PFSK-1 (cell line): Measurements from ENCODE around the gene LSM3.

Experiments used
- FOXP2 ChIP-seq: optimal IDR thresholded peaks from 2 replicates; pipeline ENCODE3; 2011; ENCODE audit warnings: borderline replicate concordance, control low read depth, inconsistent platforms; ENCODE audit not compliant: insufficient read depth; ENCODE audit errors: extremely low read length, extremely low read depth
- POLR2AphosphoS5 ChIP-seq: IDR thresholded peaks from 2 replicates; pipeline ENCODE4 v1.6.1; 2012; ENCODE audit warnings: low read depth, mild to moderate bottlenecking, control low read depth, low read length, moderate library complexity
- SIN3A ChIP-seq: IDR thresholded peaks from 2 replicates; pipeline ENCODE4 v1.6.1; 2012; ENCODE audit warnings: mild to moderate bottlenecking, low read length, moderate library complexity, borderline replicate concordance; ENCODE audit not compliant: insufficient read depth
- TAF1 ChIP-seq: IDR thresholded peaks from 2 replicates; pipeline ENCODE4 v1.6.1; 2012; ENCODE audit warnings: low read length, control low read depth, borderline replicate concordance; ENCODE audit not compliant: insufficient read depth
- TF ChIP-seq, protein P1 (sequence below), 2 experiments: IDR thresholded peaks; 2 replicates each; pipeline versions ENCODE4 v1.6.1 to v1.8.0; 2011 to 2012; ENCODE audit warnings: low read depth in 2 of 2, low read length in 2 of 2, control low read depth in 1 of 2, inconsistent platforms in 1 of 2, mild to moderate bottlenecking in 1 of 2, moderate library complexity in 1 of 2; ENCODE audit not compliant: insufficient read depth in 1 of 2

Gene LSM3

DNA sequence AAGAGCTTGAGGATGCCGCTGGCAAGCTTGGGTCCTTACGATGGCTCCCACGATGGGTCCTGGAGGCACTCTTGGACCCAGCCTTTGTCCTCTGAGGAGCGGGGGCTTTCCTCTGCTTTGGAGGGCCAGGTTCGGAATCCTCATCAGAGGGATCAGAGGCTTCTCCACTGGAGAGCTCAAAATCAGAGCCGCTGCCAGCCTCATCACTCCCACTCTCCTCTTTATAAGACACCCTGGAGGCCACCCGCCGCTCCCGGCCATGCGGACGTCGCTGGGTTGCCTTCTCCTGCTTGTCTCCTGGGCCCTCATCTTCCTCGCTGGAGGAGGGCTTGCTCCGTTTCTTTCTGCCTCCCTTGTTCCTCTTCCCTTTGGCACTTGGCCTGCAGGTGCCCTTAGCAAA is 20.2 kb upstream of the LSM3 start:
- TF ChIP-seq SIN3A, result no peak
- no peak for TF ChIP-seq POLR2AphosphoS5
- no peak for TF ChIP-seq TAF1
- no peak for TF ChIP-seq FOXP2
- TF ChIP-seq, protein P1, sequence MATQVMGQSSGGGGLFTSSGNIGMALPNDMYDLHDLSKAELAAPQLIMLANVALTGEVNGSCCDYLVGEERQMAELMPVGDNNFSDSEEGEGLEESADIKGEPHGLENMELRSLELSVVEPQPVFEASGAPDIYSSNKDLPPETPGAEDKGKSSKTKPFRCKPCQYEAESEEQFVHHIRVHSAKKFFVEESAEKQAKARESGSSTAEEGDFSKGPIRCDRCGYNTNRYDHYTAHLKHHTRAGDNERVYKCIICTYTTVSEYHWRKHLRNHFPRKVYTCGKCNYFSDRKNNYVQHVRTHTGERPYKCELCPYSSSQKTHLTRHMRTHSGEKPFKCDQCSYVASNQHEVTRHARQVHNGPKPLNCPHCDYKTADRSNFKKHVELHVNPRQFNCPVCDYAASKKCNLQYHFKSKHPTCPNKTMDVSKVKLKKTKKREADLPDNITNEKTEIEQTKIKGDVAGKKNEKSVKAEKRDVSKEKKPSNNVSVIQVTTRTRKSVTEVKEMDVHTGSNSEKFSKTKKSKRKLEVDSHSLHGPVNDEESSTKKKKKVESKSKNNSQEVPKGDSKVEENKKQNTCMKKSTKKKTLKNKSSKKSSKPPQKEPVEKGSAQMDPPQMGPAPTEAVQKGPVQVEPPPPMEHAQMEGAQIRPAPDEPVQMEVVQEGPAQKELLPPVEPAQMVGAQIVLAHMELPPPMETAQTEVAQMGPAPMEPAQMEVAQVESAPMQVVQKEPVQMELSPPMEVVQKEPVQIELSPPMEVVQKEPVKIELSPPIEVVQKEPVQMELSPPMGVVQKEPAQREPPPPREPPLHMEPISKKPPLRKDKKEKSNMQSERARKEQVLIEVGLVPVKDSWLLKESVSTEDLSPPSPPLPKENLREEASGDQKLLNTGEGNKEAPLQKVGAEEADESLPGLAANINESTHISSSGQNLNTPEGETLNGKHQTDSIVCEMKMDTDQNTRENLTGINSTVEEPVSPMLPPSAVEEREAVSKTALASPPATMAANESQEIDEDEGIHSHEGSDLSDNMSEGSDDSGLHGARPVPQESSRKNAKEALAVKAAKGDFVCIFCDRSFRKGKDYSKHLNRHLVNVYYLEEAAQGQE (IDR thresholded peaks at IDR 0.05; ENCODE audit: insufficient read depth in 1 of 2, low read depth in 2 of 2, low read length in 2 of 2), result no peak

DNA sequence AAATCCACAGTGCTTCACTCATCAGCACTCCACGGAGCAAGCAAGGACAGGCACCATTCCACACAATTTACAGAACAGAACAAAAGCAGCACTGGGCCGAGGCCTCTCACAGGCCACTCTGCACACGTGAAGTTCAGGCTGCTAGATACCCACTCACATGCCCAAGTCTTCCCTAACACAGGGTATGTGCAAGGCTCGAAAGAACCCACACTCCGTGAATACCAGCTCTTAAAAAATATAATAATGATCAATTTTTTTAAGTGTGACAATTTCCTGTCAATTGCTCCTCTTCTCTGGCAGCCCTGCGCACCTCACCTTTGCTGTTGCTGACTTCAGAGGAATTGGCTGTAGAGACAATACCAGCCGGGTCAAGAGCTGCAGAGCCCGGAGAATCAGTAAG is 19.2 kb upstream of the LSM3 start:
- no peak for TF ChIP-seq TAF1
- no peak for TF ChIP-seq POLR2AphosphoS5
- TF ChIP-seq FOXP2, result no peak
- TF ChIP-seq, protein P1 (IDR thresholded peaks at IDR 0.05; ENCODE audit: insufficient read depth in 1 of 2, low read depth in 2 of 2, low read length in 2 of 2), result no peak
- no peak for TF ChIP-seq SIN3A

DNA sequence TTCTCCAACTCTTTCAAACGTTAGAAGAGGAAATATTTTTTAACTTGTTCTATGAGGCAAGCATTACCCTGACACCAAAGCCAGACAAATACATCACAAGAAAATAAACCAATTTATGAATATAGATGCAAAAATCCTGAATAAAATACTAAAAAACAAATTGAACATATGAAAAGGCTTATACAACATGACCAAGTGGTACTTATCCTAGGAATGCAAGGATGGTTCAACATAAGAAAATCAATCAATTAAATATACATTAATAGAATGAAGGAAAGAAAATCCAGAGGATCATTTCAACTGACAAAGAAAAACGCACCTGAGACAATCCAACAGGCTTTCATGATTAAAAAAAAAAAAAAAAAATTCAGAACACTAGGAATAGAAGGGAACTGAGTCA is 17.3 kb upstream of the LSM3 start:
- no peak for TF ChIP-seq SIN3A
- no peak for TF ChIP-seq FOXP2
- no peak for TF ChIP-seq TAF1
- TF ChIP-seq, protein P1 (IDR thresholded peaks at IDR 0.05; ENCODE audit: insufficient read depth in 1 of 2, low read depth in 2 of 2, low read length in 2 of 2), result no peak

DNA sequence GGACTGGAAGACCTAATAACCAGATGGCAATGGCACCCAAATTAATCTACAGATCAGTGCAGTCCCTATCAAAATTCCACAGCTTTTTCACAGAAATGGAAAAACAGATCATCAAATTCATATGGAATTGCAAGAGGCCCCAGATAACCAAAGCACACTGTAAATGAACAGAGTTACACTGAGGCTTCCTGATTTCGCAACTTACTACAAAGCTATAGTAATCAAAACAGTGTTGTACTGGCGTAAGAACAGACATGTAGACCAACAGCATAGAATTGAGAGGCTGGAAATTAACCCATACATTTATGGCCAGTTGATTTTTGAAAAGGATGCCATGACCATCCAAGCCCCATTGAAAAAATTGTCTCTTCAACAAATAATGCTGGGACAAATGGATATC is 16.4 kb upstream of the LSM3 start:
- no peak for TF ChIP-seq TAF1
- no peak for TF ChIP-seq FOXP2
- TF ChIP-seq SIN3A, result no peak
- TF ChIP-seq, protein P1 (IDR thresholded peaks at IDR 0.05; ENCODE audit: insufficient read depth in 1 of 2, low read depth in 2 of 2, low read length in 2 of 2), result no peak
- TF ChIP-seq POLR2AphosphoS5, result no peak

DNA sequence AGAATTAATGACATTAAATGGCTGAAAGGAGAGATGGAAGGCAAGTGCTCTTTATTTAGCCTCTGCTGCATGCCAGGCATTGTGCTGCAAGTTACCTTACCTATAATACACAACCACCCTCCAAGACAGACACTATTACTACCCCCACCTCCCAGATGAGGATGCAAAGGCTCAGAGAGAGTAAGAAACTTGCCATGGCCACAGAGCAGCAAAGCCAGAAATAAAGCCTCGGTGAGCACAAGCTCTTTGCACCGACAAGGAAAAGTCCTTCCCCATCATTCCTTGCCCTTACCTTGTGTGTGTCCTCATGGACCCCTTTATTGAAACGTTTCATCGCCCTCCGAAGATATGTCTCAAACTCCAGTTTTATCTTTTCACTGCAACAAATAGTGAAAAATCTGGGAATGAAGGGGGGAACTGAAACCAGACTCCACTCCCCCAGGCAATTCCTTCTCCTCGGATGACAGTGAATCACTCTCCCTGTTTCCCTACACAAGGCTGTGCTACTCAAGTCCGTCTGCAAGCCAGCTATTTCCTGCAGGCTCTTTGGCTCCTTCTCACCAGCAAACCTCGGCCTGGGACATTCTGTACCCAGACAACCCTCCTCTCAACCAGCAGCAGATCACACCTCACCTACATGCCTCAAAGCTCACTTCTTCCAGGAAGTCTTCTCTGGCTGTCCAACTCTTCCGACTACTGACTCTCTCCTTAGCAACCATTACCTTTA is 11.6 kb upstream of the LSM3 start:
- TF ChIP-seq POLR2AphosphoS5 (no peak), TAF1 (no peak), FOXP2 (no peak), SIN3A (no peak)
- TF ChIP-seq, protein P1 (IDR thresholded peaks at IDR 0.05; ENCODE audit: insufficient read depth in 1 of 2, low read depth in 2 of 2, low read length in 2 of 2), result no peak
